Activated CD8-positive, alpha-beta T cell treated with anti-CD3 and anti-CD28 coated beads for 36 hours (primary cell): ENCODE measurements around the gene KEL. TPM values are rescaled to one million over a fixed set of nuclear protein-coding genes. Genes with fewer than 3 reads are reported as not detected.

ENCODE experiments used
- ATAC-seq: fragments of 200-7000 bp; cut with Tn5 transposase; one replicate; pipeline ENCODE4 v1.10.0; 2021; ENCODE audit warnings: mild to moderate bottlenecking, moderate library complexity
- CTCF ChIA-PET: fragments of 350-600 bp; sonication (Branson Sonifier 250); formaldehyde crosslinking; loops from one replicate; lab custom pipeline; 2021; ENCODE audit warnings: antibody characterized with exemption; lab: Charles Lee
- POLR2A ChIA-PET: fragments of 350-600 bp; sonication (Branson Sonifier 250); formaldehyde crosslinking; loops from one replicate; lab custom pipeline; 2021; ENCODE audit warnings: antibody characterized with exemption; lab: Charles Lee
- DNase-seq: peaks from one replicate; pipeline ENCODE4 v3.0.0-alpha.2; 2020
- H3K27ac Mint-ChIP-seq: one replicate; pipeline ENCODE4 v1.8.0; 2021; ENCODE audit warnings: mild to moderate bottlenecking, mixed read lengths
- H3K27me3 Mint-ChIP-seq: one replicate; pipeline ENCODE4 v1.8.0; 2021; ENCODE audit warnings: mixed read lengths
- H3K36me3 Mint-ChIP-seq: one replicate; pipeline ENCODE4 v1.8.0; 2021; ENCODE audit warnings: low read depth, mixed read lengths
- H3K4me1 Mint-ChIP-seq: one replicate; pipeline ENCODE4 v1.8.0; 2021; ENCODE audit warnings: low read depth, mixed read lengths
- H3K4me3 Mint-ChIP-seq: one replicate; pipeline ENCODE4 v1.8.0; 2021; ENCODE audit warnings: mild to moderate bottlenecking, moderate library complexity, mixed read lengths
- H3K9me3 Mint-ChIP-seq: one replicate; pipeline ENCODE4 v1.8.0; 2021; ENCODE audit warnings: mixed read lengths
- intact Hi-C: fragments of 100-400 bp; cut with micrococcal nuclease; formaldehyde crosslinking; loops from one replicate; pipeline ENCODE4 v1.10.0; 2022
- total RNA-seq, 2 experiments: library from RNA; stranded (reverse); gene quantifications; one replicate each; pipeline ENCODE4 v1.2.3, GENCODE V29; 2021
- TF ChIP-seq, protein P1 (sequence below): fragments of 200-600 bp; IDR thresholded peaks from one replicate; pipeline ENCODE4 v1.8.0; 2022; ENCODE audit warnings: antibody characterized with exemption, mild to moderate bottlenecking

KEL gene, protein sequence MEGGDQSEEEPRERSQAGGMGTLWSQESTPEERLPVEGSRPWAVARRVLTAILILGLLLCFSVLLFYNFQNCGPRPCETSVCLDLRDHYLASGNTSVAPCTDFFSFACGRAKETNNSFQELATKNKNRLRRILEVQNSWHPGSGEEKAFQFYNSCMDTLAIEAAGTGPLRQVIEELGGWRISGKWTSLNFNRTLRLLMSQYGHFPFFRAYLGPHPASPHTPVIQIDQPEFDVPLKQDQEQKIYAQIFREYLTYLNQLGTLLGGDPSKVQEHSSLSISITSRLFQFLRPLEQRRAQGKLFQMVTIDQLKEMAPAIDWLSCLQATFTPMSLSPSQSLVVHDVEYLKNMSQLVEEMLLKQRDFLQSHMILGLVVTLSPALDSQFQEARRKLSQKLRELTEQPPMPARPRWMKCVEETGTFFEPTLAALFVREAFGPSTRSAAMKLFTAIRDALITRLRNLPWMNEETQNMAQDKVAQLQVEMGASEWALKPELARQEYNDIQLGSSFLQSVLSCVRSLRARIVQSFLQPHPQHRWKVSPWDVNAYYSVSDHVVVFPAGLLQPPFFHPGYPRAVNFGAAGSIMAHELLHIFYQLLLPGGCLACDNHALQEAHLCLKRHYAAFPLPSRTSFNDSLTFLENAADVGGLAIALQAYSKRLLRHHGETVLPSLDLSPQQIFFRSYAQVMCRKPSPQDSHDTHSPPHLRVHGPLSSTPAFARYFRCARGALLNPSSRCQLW
- total RNA-seq, result under 1 TPM; 0.45 to 0.49 TPM

DNA sequence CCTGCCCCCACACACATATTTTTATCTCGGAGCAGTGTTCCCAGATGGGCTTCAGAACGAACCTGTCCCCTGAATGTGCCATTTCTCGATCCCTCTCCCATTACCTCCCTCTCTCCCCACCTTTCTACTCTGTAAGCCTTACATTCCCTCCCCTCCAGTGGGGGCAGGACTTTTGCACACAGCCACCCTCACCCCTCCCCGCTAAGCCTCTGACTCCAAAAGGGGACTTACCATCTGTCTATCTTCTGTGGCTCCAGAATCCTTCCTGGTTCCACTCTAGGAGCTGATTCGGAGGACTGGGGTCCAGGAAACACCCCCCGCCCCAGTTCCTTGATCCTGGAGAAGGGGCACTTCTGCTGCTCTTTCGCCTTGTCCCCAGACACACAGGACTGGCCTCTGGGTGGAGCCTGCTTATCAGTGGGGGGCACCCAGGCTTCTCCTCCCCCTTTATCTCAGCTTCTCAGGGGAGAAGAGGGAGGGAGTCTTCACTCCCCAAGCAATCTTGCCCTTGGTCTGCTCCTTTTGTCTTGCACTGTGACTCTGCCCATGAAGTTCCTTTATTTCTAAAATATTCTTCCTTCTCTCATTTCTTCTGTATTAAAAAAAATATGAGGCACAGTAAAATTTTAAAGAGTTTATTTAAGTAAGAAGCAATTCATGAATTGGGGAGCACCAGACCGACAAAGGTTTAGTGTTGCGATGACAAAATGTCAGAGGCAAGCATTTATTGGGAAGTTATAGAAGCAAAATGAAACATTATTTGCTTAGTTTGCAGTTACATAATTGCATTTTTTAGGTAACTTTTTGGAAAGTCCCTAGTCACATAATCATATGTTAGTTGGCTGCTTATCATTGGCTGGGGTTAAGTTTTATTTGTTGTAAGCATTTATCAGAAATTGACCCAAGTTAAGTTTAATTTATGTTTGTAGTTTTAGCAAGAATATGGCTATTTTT lies at the start of gene KEL:
KEL (minus strand) TSS at position 391 of the 954 bp plus-strand sequence; CDS start at position 234, 157 bp downstream.
- ChIA-PET POLR2A (no interaction called here), CTCF (interaction anchor here (1.9 to 3.2 kb wide), 2 partner anchors 10 to 81 kb away, joined by 7 to 13 read pairs; no protein-coding TSS in a partner anchor)
- TF ChIP-seq, protein P1, sequence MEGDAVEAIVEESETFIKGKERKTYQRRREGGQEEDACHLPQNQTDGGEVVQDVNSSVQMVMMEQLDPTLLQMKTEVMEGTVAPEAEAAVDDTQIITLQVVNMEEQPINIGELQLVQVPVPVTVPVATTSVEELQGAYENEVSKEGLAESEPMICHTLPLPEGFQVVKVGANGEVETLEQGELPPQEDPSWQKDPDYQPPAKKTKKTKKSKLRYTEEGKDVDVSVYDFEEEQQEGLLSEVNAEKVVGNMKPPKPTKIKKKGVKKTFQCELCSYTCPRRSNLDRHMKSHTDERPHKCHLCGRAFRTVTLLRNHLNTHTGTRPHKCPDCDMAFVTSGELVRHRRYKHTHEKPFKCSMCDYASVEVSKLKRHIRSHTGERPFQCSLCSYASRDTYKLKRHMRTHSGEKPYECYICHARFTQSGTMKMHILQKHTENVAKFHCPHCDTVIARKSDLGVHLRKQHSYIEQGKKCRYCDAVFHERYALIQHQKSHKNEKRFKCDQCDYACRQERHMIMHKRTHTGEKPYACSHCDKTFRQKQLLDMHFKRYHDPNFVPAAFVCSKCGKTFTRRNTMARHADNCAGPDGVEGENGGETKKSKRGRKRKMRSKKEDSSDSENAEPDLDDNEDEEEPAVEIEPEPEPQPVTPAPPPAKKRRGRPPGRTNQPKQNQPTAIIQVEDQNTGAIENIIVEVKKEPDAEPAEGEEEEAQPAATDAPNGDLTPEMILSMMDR, result no peak
- Mint-ChIP-seq H3K9me3 (no peaks in the 10 kb centered on the region), H3K4me3 (no peak within 1 kb of the TSS), H3K27ac (no peak within 1 kb of the TSS), H3K27me3 (peaks cover 7% of the 10 kb centered on the region), H3K36me3 (no peaks in the 10 kb centered on the region), H3K4me1 (no peaks in the 10 kb centered on the region)
- no peak for ATAC-seq
- no peak for DNase-seq
- intact Hi-C loops, result no loop called here

DNA sequence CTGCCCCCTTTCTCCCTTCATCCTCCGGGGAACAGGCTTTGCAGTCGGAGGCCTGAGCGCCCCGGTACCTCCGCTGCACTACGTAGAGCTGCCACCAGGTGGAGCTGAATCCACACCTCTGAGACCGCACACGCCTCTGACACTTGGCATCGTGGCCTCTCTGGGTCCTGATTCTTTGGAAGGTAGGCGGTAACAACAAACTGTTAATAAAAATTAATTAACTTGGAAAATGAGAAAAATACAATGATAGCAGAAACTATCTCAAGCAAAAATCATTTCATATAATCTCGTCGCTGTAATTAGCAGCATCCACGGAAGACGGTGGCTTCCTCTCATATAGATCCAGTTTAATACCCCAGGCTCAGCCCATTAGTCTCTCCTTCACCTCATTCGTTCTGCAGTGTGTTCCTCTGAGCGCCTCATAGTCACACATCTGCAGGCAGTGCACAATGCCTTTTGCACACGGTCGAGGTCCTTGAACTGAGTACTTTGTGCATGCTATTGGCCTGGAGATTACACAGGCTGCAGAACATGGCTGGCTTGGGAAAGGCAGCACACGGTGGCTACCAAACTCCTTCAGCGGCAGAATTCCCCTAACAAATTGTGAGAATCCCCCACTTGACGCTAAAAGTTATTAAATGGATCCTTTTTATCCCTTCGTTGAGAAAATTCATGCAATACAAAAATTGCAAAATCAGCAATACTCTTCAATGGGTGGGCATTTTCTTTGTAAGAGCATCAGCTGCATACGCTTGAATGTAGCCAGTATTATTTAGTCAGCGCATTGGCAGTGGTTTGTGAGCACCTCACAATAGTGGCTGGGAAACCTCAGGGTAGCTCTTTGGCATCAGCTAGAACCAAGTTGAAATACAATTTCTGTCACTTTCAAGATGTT lies 46.1 kb upstream of the KEL start:
- CTCF ChIA-PET, result interaction anchor here (0.6 to 15.9 kb wide), 12 partner anchors 9 to 232 kb away, joined by 3 to 380 read pairs (median 4); partner anchors contain the start of gene TAS2R40
- peaks cover 5% of the 10 kb centered on the region for H3K4me1 Mint-ChIP-seq
- H3K27ac Mint-ChIP-seq, result no peak overlapping the region
- H3K4me3 Mint-ChIP-seq, result no peak overlapping the region
- DNase-seq, result peak; percentile 89
- peak; percentile 98 for ATAC-seq
- no peaks in the 10 kb centered on the region for H3K36me3 Mint-ChIP-seq
- intact Hi-C loops, result loop anchor here (1.0 kb wide), 1 partner anchor 207 kb away; no protein-coding TSS in a partner anchor
- POLR2A ChIA-PET, result interaction anchor here (0.7 kb wide), 2 partner anchors 15 to 357 kb away, joined by 3 read pairs; no protein-coding TSS in a partner anchor
- peaks cover 5% of the 10 kb centered on the region for H3K27me3 Mint-ChIP-seq
- TF ChIP-seq, protein P1, result peak; percentile 92
- H3K9me3 Mint-ChIP-seq, result no peaks in the 10 kb centered on the region

DNA sequence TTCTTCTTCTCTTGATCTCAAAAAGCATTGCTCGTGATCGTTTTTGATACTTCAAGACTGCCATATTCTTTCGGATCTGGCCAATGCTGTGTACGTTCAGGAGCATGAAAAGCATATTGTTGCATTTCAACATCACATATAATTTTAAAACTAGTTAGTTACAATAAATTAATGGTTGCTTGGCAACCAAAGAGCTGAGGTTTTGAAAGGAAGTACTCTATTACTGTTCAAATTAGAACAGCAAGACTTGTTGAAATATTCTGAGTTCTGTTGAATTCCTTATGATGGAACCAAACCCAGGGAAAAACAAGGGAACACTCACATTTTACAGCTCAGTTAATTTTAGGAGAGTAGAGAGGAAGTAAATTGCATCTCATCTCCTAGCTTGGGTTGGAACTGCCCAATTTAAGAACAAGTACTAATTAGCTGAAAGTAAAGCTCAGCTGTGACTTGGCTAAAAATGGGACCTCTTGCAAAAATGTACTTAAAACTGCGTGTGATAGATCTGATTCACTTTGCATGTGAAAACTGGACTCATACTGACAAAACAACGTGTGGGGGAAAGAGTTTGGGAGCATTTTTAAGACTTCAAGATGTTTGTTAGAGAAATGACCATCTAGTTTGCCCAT lies 43.6 kb upstream of the KEL start:
- no peak for ATAC-seq
- ChIA-PET POLR2A (no interaction called here), CTCF (interaction anchor here (0.9 to 15.9 kb wide), 13 partner anchors 12 to 702 kb away, joined by 3 to 380 read pairs (median 4); partner anchors contain the start of genes EPHB6 and TAS2R40)
- Mint-ChIP-seq H3K27ac (no peak overlapping the region), H3K9me3 (no peaks in the 10 kb centered on the region), H3K27me3 (peaks cover 3% of the 10 kb centered on the region), H3K4me3 (no peak overlapping the region), H3K36me3 (no peaks in the 10 kb centered on the region), H3K4me1 (peaks cover 9% of the 10 kb centered on the region)
- TF ChIP-seq, protein P1, result no peak
- no peak for DNase-seq
- intact Hi-C loops, result no loop called here
